Cardiac muscle cell (in vitro differentiated cells and primary cell): ENCODE data around the gene KDM4C. TPM values are rescaled to one million over a fixed set of nuclear protein-coding genes. Genes with fewer than 3 reads are reported as not detected.

Experiments
- DNase-seq, 2 donors: peaks; one replicate each; pipeline versions ENCODE4 v3.0.0 to v3.0.0-alpha.2; 2010 to 2017; ENCODE audit warnings: low read depth in 1 of 2, low spot score in 1 of 2
- H3K27ac ChIP-seq: fragments of 200-600 bp; sonication (generic); 2 replicates; pipeline ENCODE4 v1.5.1; 2016
- H3K27me3 ChIP-seq: fragments of 200-600 bp; sonication (generic); 2 replicates; pipeline ENCODE4 v1.6.0; 2016; ENCODE audit warnings: control low read depth
- H3K36me3 ChIP-seq: fragments of 200-600 bp; sonication (generic); 2 replicates; pipeline ENCODE4 v1.5.1; 2016; ENCODE audit warnings: control low read depth
- H3K4me1 ChIP-seq: fragments of 200-600 bp; sonication (generic); 2 replicates; pipeline ENCODE4 v1.8.1; 2017; ENCODE audit warnings: low read depth, mild to moderate bottlenecking, mixed run types
- H3K4me3 ChIP-seq: fragments of 200-600 bp; sonication (generic); 2 replicates; pipeline ENCODE4 v1.5.1; 2016; ENCODE audit warnings: mild to moderate bottlenecking
- H3K9me3 ChIP-seq: fragments of 200-600 bp; sonication (generic); 2 replicates; pipeline ENCODE4 v1.5.1; 2017; ENCODE audit warnings: low read depth, mild to moderate bottlenecking, control low read depth
- polyA plus RNA-seq: library from polyadenylated mRNA; unstranded; fragments of >200 nt; fragmentation: Nextera tagmentation; extraction: Ambion mirVana; gene quantifications from 2 replicates; pipeline ENCODE4 v1.2.1, GENCODE V29; 2016
- total RNA-seq: library from RNA; depleted of rRNA; stranded (reverse); fragments of >200 nt; gene quantifications from 2 replicates; pipeline ENCODE4 v1.2.3, GENCODE V29; 2016
- TF ChIP-seq, protein P1 (sequence below): IDR thresholded peaks from 2 replicates; pipeline ENCODE4 v1.5.1; 2012; ENCODE audit warnings: low read depth, mild to moderate bottlenecking, low read length

Gene KDM4C
- total and polyA plus RNA-seq, 2 experiments from 2014 or later = 15.1 to 32.0 TPM

DNA sequence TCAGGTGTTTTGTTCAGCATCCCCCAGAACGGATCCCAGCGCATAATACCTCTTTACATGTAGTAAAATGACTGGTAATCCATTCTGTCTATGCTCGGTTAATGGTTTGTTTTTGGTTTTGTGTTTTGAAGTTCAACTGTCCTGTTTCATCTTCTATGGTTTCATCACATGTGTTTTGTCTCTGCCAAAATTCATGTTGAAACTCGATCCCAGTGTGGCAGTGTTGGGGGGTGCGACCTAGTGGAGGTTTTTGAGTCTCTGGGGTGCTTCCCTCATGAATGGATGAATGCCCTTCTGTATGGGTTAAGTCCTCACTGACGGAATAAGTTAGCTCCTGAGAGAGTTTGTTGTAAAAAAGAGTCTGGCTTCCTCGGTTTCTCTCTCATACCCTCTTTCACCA, 317.4 kb downstream of the KDM4C start:
- H3K27ac ChIP-seq = no peak overlapping the region

DNA sequence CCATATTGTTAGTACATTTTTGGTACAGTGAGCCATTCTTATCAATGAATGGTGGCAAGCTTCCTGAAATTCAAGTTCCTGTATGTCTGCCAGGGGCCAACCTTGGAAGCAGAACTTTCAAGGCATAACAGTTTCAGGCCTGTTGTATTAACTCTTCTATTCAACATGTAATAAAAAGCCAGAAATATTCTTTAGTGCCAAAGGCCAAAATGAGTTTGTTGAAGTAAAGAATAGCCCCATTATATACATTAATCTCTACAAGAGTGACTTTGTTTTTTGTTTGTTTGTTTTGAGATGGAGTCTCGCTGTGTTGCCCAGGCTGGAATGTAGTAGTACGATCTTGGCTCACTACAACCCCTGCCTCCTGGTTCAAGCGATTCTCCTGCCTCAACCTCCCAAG, 321.3 kb downstream of the KDM4C start:
- no peaks in the 10 kb centered on the region for H3K4me1 ChIP-seq
- TF ChIP-seq, protein P1, sequence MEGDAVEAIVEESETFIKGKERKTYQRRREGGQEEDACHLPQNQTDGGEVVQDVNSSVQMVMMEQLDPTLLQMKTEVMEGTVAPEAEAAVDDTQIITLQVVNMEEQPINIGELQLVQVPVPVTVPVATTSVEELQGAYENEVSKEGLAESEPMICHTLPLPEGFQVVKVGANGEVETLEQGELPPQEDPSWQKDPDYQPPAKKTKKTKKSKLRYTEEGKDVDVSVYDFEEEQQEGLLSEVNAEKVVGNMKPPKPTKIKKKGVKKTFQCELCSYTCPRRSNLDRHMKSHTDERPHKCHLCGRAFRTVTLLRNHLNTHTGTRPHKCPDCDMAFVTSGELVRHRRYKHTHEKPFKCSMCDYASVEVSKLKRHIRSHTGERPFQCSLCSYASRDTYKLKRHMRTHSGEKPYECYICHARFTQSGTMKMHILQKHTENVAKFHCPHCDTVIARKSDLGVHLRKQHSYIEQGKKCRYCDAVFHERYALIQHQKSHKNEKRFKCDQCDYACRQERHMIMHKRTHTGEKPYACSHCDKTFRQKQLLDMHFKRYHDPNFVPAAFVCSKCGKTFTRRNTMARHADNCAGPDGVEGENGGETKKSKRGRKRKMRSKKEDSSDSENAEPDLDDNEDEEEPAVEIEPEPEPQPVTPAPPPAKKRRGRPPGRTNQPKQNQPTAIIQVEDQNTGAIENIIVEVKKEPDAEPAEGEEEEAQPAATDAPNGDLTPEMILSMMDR = no peak
- no peaks in the 10 kb centered on the region for H3K27me3 ChIP-seq
- no peaks in the 10 kb centered on the region for H3K9me3 ChIP-seq
- no peak for DNase-seq
- H3K36me3 ChIP-seq = no peaks in the 10 kb centered on the region
- H3K4me3 ChIP-seq = no peak overlapping the region
- no peak overlapping the region for H3K27ac ChIP-seq

More for the DNA sequence above, 317.4 kb downstream of the KDM4C start:
- TF ChIP-seq, protein P1 = no peak
- Histone ChIP-seq H3K27me3 (no peaks in the 10 kb centered on the region), H3K36me3 (no peaks in the 10 kb centered on the region), H3K4me3 (no peak overlapping the region), H3K4me1 (peaks cover 16% of the 10 kb centered on the region), H3K9me3 (no peaks in the 10 kb centered on the region)
- DNase-seq = no peak

GRCh38 chr9:7081065-7081600, 323.4 kb downstream of the KDM4C start:
- Histone ChIP-seq H3K4me1 (no peaks in the 10 kb centered on the region), H3K27me3 (no peaks in the 10 kb centered on the region), H3K27ac (no peak overlapping the region), H3K36me3 (no peaks in the 10 kb centered on the region), H3K4me3 (no peak overlapping the region), H3K9me3 (no peaks in the 10 kb centered on the region)
- TF ChIP-seq, protein P1 = no peak
- no peak for DNase-seq

DNA sequence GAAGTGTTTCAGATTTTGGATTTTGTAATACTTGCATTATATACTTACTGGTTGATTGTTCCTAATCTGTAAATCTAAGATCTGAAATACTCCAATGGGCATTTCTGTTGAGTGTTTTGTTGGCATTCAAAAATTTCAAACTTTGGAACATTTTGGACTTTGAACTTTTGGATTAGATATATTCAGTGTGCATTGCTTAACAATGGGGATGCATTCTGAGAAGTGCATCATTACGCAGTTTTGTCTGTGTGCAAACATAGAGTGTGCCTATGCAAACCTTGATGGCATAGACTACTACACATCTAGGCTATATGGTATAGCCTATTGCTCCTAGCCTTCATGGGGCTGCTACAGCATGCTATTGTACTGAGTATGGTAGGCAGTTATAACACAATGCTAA, 325.4 kb downstream of the KDM4C start:
- no peaks in the 10 kb centered on the region for H3K36me3 ChIP-seq
- no peaks in the 10 kb centered on the region for H3K4me1 ChIP-seq
- DNase-seq = no peak
- H3K9me3 ChIP-seq = no peaks in the 10 kb centered on the region
- H3K4me3 ChIP-seq = no peak overlapping the region
- TF ChIP-seq, protein P1 = no peak
- H3K27ac ChIP-seq = no peak overlapping the region
- H3K27me3 ChIP-seq = no peaks in the 10 kb centered on the region

DNA sequence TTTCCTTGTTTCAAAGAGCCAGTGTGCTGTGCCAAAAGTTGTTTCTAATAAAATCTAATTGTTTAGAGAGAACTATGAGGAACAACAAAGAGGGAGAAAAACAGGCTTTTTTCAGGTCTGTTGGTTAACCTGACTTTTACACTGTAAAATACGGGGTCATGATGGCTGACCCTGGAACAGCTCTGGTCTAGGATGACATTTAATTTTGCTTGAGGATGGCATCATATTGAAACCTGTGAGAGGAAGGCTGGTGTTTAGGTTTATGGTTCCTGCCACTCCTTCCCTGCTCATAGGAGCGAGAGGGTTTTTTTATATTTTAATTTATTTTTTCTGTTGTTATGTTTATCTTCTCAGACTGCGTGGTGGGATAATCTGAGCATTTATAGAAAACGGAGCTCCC, 327.6 kb downstream of the KDM4C start:
- TF ChIP-seq, protein P1 = no peak
- no peaks in the 10 kb centered on the region for H3K36me3 ChIP-seq
- no peak for DNase-seq
- no peak overlapping the region for H3K4me3 ChIP-seq
- H3K9me3 ChIP-seq = no peaks in the 10 kb centered on the region
- no peaks in the 10 kb centered on the region for H3K4me1 ChIP-seq
- H3K27me3 ChIP-seq = no peaks in the 10 kb centered on the region
- H3K27ac ChIP-seq = no peak overlapping the region
